Nephron progenitor cell (in vitro differentiated cells): ENCODE results near the gene WBP11.

Source experiments
- DNase-seq: peaks from one replicate; pipeline ENCODE4 v3.0.0; 2021
- H3K27ac Mint-ChIP-seq: 2 replicates; pipeline ENCODE4 v1.8.0; 2021; ENCODE audit warnings: mild to moderate bottlenecking, moderate library complexity, mixed read lengths
- H3K27me3 Mint-ChIP-seq: 2 replicates; pipeline ENCODE4 v1.8.0; 2021; ENCODE audit warnings: mild to moderate bottlenecking, low read depth, mixed read lengths; ENCODE audit not compliant: poor library complexity
- H3K36me3 Mint-ChIP-seq: 2 replicates; pipeline ENCODE4 v1.8.0; 2021; ENCODE audit warnings: low read depth, mixed read lengths
- H3K4me1 Mint-ChIP-seq: 2 replicates; pipeline ENCODE4 v1.8.0; 2021; ENCODE audit warnings: mixed read lengths
- H3K4me3 Mint-ChIP-seq: 2 replicates; pipeline ENCODE4 v1.8.0; 2021; ENCODE audit warnings: mild to moderate bottlenecking, moderate library complexity, mixed read lengths
- H3K9me3 Mint-ChIP-seq: 2 replicates; pipeline ENCODE4 v1.8.0; 2021; ENCODE audit warnings: mild to moderate bottlenecking, moderate library complexity, mixed read lengths
- TF ChIP-seq, protein P1 (sequence below): fragments of 200-600 bp; sonication (generic); IDR thresholded peaks from 2 replicates; pipeline ENCODE4 v1.5.0; 2021; ENCODE audit warnings: antibody characterized with exemption

Gene WBP11

DNA sequence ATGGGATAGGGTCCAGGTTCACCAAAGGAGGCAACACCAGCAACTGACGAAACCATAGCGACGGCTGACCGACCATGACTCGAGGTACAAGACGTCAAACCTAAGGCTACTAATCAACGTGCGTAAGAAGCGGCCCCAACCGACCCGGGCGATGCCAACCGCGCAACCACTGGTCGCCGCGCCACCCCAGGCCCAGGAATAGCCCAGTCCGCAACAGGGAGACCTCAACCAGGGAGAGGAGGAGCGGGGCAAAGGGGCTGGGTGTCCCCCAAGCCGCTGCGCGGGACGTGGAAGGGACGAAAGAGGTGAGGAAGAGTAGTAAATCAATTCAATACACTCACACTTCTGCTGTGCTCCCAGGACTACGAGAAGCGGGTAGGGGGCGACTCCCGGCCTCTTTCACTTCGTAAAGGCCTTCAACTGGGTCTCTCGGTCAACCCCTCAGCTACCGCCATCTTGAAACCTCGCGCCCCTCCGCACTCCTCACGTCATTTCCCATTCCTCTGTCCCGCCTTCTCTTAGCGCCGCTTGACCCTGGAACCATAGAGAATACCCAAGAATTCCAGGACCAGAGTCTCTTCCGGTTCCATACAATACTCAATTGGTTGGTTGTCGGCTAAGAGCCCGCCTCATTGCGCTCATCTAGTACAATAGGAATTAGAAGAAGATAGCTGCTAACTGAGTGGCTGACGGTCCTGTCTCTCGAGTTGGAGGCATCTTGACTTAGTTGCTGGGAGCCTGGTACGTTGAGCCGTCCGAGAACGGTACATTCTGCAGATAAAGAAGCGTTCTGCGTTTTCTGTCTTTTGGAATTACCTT is at the start of gene WBP11, which contains the start of gene C12orf60:
WBP11 (minus strand) TSS at position 468 of the 819 bp plus-strand sequence. CDS start 2,095 bp downstream, outside the sequence.
C12orf60 (plus strand) TSS at position 660 of the 819 bp plus-strand sequence. CDS start 19,266 bp downstream, outside the sequence.
- DNase-seq = peak; percentile 84
- Mint-ChIP-seq H3K4me1 (no peaks in the 10 kb centered on the region), H3K27ac (no peak within 1 kb of the TSS), H3K27me3 (peaks cover 3% of the 10 kb centered on the region), H3K36me3 (peaks cover 10% of the 10 kb centered on the region), H3K9me3 (no peaks in the 10 kb centered on the region), H3K4me3 (no peak within 1 kb of the TSS)
- TF ChIP-seq, protein P1, sequence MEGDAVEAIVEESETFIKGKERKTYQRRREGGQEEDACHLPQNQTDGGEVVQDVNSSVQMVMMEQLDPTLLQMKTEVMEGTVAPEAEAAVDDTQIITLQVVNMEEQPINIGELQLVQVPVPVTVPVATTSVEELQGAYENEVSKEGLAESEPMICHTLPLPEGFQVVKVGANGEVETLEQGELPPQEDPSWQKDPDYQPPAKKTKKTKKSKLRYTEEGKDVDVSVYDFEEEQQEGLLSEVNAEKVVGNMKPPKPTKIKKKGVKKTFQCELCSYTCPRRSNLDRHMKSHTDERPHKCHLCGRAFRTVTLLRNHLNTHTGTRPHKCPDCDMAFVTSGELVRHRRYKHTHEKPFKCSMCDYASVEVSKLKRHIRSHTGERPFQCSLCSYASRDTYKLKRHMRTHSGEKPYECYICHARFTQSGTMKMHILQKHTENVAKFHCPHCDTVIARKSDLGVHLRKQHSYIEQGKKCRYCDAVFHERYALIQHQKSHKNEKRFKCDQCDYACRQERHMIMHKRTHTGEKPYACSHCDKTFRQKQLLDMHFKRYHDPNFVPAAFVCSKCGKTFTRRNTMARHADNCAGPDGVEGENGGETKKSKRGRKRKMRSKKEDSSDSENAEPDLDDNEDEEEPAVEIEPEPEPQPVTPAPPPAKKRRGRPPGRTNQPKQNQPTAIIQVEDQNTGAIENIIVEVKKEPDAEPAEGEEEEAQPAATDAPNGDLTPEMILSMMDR = no peak

DNA sequence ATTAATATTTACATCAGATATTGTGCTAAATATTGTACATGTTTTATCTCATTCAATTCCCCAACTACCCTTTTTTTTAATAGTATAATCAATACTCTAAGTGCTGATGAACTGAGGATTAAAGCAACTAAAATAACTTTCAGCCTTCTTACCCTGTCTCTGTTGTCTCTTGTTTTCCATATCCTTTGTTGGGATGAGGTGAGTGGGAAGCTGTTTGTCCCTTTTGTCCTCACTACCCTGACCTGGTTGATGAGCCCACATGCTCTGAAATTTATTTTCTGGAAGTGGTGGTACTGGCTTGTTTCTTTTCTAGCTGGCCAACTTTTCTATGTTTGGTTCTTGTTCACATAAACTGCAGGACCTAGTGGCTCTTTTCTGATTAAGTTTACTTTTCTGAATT is 49.6 kb upstream of the WBP11 start:
- Mint-ChIP-seq H3K4me1 (peaks cover 58% of the 10 kb centered on the region), H3K27ac (peak overlapping the region; percentile 26), H3K36me3 (peaks cover 6% of the 10 kb centered on the region), H3K9me3 (peaks cover 22% of the 10 kb centered on the region), H3K4me3 (no peak overlapping the region), H3K27me3 (peaks cover 4% of the 10 kb centered on the region)
- TF ChIP-seq, protein P1 = no peak
- DNase-seq = no peak

DNA sequence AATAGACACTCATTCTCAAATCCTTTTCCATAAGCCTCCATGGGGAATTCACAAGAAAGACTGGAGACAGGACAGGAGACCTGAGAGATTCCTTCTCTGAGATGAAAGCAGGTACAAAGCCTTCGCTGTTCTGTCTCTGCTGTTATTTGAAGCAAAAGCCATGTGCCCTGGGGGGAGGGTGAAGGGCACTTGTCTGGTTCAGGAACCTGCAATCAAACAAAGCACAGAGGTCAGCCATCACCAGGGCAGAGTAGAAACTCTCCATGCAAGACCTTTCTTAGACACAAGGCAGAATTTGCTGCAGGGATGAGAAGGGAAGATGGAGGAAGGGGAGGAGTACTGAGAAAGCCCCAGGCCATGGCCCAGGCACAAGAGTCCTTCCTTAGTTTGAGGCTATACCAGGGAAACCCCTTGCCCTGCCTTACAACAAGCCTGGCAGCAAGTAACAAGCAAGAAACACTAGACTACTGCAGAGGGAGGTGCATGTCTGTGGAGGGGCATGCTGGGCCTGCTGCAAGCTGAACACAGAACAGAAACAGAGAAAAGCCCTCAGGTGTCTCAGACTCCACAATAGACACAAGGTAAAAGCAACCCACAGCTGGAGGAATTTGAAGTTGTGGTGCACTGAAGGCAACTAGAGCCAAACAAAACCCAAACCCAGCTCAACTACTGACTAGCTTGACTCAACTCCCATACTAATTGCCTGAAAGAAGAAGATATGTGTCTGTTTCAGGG is 47.8 kb upstream of the WBP11 start:
- TF ChIP-seq, protein P1 = no peak
- H3K4me3 Mint-ChIP-seq = no peak overlapping the region
- DNase-seq = no peak
- H3K27me3 Mint-ChIP-seq = peaks cover 4% of the 10 kb centered on the region
- H3K36me3 Mint-ChIP-seq = no peaks in the 10 kb centered on the region
- H3K4me1 Mint-ChIP-seq = peaks cover 70% of the 10 kb centered on the region
- H3K27ac Mint-ChIP-seq = peak overlapping the region; percentile 94
- peaks cover 4% of the 10 kb centered on the region for H3K9me3 Mint-ChIP-seq

DNA sequence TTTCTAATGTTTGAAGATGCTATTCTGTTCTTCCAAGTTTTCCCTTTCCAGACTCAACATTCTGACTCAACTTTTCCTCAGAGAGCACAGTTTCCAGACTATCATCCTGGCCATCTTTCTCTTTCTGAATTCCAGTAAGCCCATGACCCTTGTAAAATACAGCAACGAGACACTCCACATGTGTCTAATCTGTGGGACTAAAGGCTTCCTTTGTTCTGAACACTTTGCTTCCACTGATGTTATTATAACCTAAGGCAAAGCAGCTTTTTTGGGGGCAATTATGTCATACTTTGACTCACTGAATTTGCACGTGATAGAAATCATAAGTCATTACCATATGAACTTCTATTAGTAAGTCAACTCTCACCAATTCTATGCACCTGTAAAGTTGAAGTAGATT is 46.4 kb upstream of the WBP11 start:
- Mint-ChIP-seq H3K27ac (peak overlapping the region; percentile 83), H3K36me3 (no peaks in the 10 kb centered on the region), H3K27me3 (peaks cover 4% of the 10 kb centered on the region), H3K4me3 (no peak overlapping the region), H3K4me1 (peaks cover 69% of the 10 kb centered on the region), H3K9me3 (no peaks in the 10 kb centered on the region)
- TF ChIP-seq, protein P1 = no peak
- no peak for DNase-seq

DNA sequence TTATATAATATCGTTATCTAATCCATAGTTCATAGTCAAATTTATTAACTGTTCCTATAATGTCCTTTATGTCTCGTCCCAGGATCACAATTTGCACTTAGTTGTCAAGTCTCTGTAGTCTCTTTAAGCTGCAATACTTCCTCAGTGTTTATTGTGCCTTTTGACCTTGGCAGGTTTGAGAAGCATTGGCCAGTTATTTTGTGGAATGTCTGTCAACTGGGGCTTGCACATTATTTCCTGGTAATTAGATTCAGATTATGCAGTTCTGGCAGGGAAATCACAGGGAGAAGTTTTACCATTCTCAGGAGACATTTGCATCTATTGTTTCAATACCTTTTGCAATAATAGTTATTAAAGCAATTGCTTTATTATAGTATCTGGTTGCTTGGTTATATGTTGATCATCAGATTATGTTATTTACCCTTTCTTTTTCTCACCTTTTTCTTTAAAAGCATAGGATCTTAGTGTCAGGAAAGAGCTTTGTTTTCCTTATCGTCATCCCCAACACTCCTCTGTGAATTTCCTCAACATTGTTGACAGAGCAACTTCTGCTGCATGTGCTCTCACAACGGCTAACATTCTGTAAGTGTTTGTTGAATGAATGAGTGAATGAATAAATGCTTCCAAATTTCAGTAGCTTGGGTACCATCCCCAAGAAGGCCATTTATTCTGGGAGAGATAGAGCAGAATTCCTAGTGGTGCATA is 43.8 kb upstream of the WBP11 start:
- H3K4me1 Mint-ChIP-seq = peaks cover 49% of the 10 kb centered on the region
- H3K9me3 Mint-ChIP-seq = no peaks in the 10 kb centered on the region
- H3K36me3 Mint-ChIP-seq = no peaks in the 10 kb centered on the region
- no peak overlapping the region for H3K4me3 Mint-ChIP-seq
- peaks cover 4% of the 10 kb centered on the region for H3K27me3 Mint-ChIP-seq
- H3K27ac Mint-ChIP-seq = no peak overlapping the region
- DNase-seq = no peak
- TF ChIP-seq, protein P1 = no peak
